Keratinocyte (primary cell): ENCODE data around the gene ZNF316. TPM values are rescaled to one million over a fixed set of nuclear protein-coding genes. Genes with fewer than 3 reads are reported as not detected.

Experiments used
- DNase-seq: peaks from one replicate; pipeline ENCODE4 v3.0.0-alpha.2; 2011; ENCODE audit warnings: low read depth, missing footprints, low spot score
- FAIRE-seq: peaks from 2 replicates; lab custom pipeline; 2011; peaks lifted over from hg19 to GRCh38; lab: Jason Lieb, UNC
- H2AFZ ChIP-seq: 2 replicates; pipeline ENCODE4 v1.6.0; 2012; ENCODE audit warnings: low read length, control low read depth, inconsistent platforms; ENCODE audit not compliant: control insufficient read depth
- H3K27ac ChIP-seq: 2 replicates; pipeline ENCODE4 v1.5.1; 2011; ENCODE audit warnings: low read length; ENCODE audit not compliant: control insufficient read depth, insufficient read depth
- H3K27me3 ChIP-seq: 3 replicates; pipeline ENCODE4 v1.6.0; 2011; ENCODE audit warnings: low read length; ENCODE audit not compliant: control insufficient read depth, insufficient read depth; ENCODE audit errors: extremely low read depth
- H3K36me3 ChIP-seq, 2 experiments: 2 replicates in 1 of 2; 3 replicates in 1 of 2; pipeline ENCODE4 v1.5.1; 2011; ENCODE audit warnings: low read length in 2 of 2, mild to moderate bottlenecking in 1 of 2; ENCODE audit not compliant: control insufficient read depth in 2 of 2, insufficient read depth in 2 of 2; ENCODE audit errors: extremely low read depth in 1 of 2
- H3K4me1 ChIP-seq: 3 replicates; pipeline ENCODE4 v1.5.1; 2011; ENCODE audit warnings: low read length; ENCODE audit not compliant: control insufficient read depth, insufficient read depth; ENCODE audit errors: extremely low read depth
- H3K4me2 ChIP-seq: 3 replicates; pipeline ENCODE4 v1.6.0; 2011; ENCODE audit warnings: low read depth, low read length; ENCODE audit not compliant: control insufficient read depth, insufficient read depth; ENCODE audit errors: extremely low read depth
- H3K4me3 ChIP-seq, 3 experiments: fragments of 200-600 bp in 1 of 3; sonication (generic) in 1 of 3; 2 replicates in 2 of 3; 3 replicates in 1 of 3; pipeline ENCODE4 v1.5.1; 2011 to 2016; ENCODE audit warnings: low read length in 3 of 3, mild to moderate bottlenecking in 3 of 3, control low read depth in 2 of 3, inconsistent platforms in 1 of 3, low read depth in 1 of 3, mixed read lengths in 1 of 3, mixed run types in 1 of 3, moderate library complexity in 1 of 3; ENCODE audit not compliant: control insufficient read depth in 2 of 3, insufficient read depth in 2 of 3; ENCODE audit errors: extremely low read depth in 1 of 3
- H3K79me2 ChIP-seq: 2 replicates; pipeline ENCODE4 v1.6.0; 2012; ENCODE audit warnings: low read length; ENCODE audit not compliant: control insufficient read depth, insufficient read depth
- H3K9ac ChIP-seq: 3 replicates; pipeline ENCODE4 v1.6.0; 2011; ENCODE audit warnings: low read length; ENCODE audit not compliant: control insufficient read depth, insufficient read depth; ENCODE audit errors: extremely low read depth
- H3K9me1 ChIP-seq: 3 replicates; pipeline ENCODE4 v1.6.0; 2011; ENCODE audit warnings: low read length; ENCODE audit not compliant: control insufficient read depth, insufficient read depth; ENCODE audit errors: extremely low read depth
- H3K9me3 ChIP-seq: 2 replicates; pipeline ENCODE4 v1.5.1; 2012; ENCODE audit warnings: low read depth, low read length; ENCODE audit not compliant: control insufficient read depth
- H4K20me1 ChIP-seq: 3 replicates; pipeline ENCODE4 v1.6.0; 2011; ENCODE audit warnings: low read length; ENCODE audit not compliant: control insufficient read depth, insufficient read depth; ENCODE audit errors: extremely low read depth
- CTCF ChIP-seq, 3 experiments: IDR thresholded peaks in 1 of 3; conservative IDR thresholded peaks in 1 of 3; optimal IDR thresholded peaks in 1 of 3; 2 replicates in 2 of 3; 3 replicates in 1 of 3; pipeline versions ENCODE3 to v1.5.1; 2011; ENCODE audit warnings: low read length in 3 of 3, mild to moderate bottlenecking in 3 of 3, moderate library complexity in 2 of 3, control low read depth in 1 of 3, inconsistent platforms in 1 of 3; ENCODE audit not compliant: insufficient read depth in 2 of 3; ENCODE audit errors: extremely low read depth in 1 of 3
- EZH2 ChIP-seq: IDR thresholded peaks from one replicate; pipeline ENCODE4 v1.6.1; 2012; ENCODE audit warnings: inconsistent platforms, mild to moderate bottlenecking, low read length, moderate library complexity
- dilution Hi-C: fragments of 300-500 bp; cut with MboI; formaldehyde crosslinking; loops from one replicate; pipeline ENCODE4 v1.7.0; 2020; ENCODE audit warnings: low sequenced_read_pairs; ENCODE audit not compliant: extremely low pct_ligation_motif_present
- polyA plus RNA-seq, 5 experiments: library from polyadenylated mRNA; depleted of rRNA in 3 of 5; stranded (reverse) in 3 of 5; stranded (forward) in 1 of 5; unstranded in 1 of 5; fragments of >200 nt; gene quantifications; 1 replicate in 1 of 5; 2 replicates in 3 of 5; 3 replicates in 1 of 5; pipeline versions ENCODE4 v1.2.1 to v1.2.3, GENCODE V29; 2011 to 2012; ENCODE audit warnings: missing spikeins in 2 of 5, low read depth in 1 of 5, low replicate concordance in 1 of 5

The ZNF316 gene
- polyA plus RNA-seq, 1 donor (not counting 4 experiments of a cell fraction or from before 2014, with no cell fraction given): 5.1 TPM

- Histone ChIP-seq H3K79me2 (peaks cover 7% of the 10 kb centered on the region), H3K36me3 (peaks cover 20 to 33% of the 10 kb centered on the region in 2 experiments), H3K9ac (no peak overlapping the region), H3K4me2 (no peak overlapping the region), H3K27me3 (no peaks in the 10 kb centered on the region), H3K9me3 (no peaks in the 10 kb centered on the region), H3K4me3 (no peak overlapping the region), H2AFZ (no peak overlapping the region), H3K4me1 (no peaks in the 10 kb centered on the region), H3K9me1 (no peaks in the 10 kb centered on the region), H4K20me1 (no peaks in the 10 kb centered on the region), H3K27ac (no peak overlapping the region)
- FAIRE-seq (no peak), DNase-seq (no peak)
- TF ChIP-seq CTCF (optimal IDR thresholded peaks at IDR 0.05 in 1 of 3, IDR thresholded peaks at IDR 0.05 in 1 of 3, conservative IDR thresholded peaks at IDR 0.05 in 1 of 3; ENCODE audit: extremely low read depth in 1 of 3, insufficient read depth in 2 of 3, low read length in 3 of 3) (no peak), EZH2 (no peak)
- dilution Hi-C loops: no loop called here
These were observed 7.6 kb downstream of the ZNF316 start for GRCh38 chr7:6644728-6645127.

DNA sequence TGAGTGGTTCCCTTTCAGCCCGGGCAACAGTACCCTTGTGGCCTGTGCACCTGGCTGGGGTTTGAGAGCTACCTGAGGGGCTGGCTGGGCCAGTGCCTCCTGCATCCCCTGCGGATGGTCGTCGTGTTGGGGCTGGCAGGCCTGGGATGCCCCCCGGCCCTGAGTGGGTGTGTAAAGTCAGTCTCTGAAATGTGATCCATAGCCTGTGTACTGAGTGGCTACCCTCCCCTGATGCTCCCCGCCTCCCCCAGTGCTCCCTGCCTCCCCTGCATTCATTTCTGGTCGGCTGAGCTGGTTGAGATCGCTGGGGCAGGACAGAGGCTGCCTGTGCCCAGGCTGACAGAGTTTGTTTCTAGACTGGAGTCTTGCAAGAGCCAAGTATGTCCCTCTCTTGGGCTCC lies 9.3 kb downstream of the ZNF316 start:
- FAIRE-seq: no peak
- Histone ChIP-seq H3K4me2 (no peak overlapping the region), H3K36me3 (peaks cover 19 to 29% of the 10 kb centered on the region in 2 experiments), H3K79me2 (no peaks in the 10 kb centered on the region), H3K4me1 (no peaks in the 10 kb centered on the region), H2AFZ (no peak overlapping the region), H3K4me3 (no peak overlapping the region), H3K9me3 (no peaks in the 10 kb centered on the region), H4K20me1 (no peaks in the 10 kb centered on the region), H3K9ac (no peak overlapping the region), H3K27ac (no peak overlapping the region), H3K27me3 (no peaks in the 10 kb centered on the region), H3K9me1 (no peaks in the 10 kb centered on the region)
- dilution Hi-C loops: no loop called here
- TF ChIP-seq CTCF (optimal IDR thresholded peaks at IDR 0.05 in 1 of 3, IDR thresholded peaks at IDR 0.05 in 1 of 3, conservative IDR thresholded peaks at IDR 0.05 in 1 of 3; ENCODE audit: extremely low read depth in 1 of 3, insufficient read depth in 2 of 3, low read length in 3 of 3) (no peak), EZH2 (no peak)
- no peak for DNase-seq
